Activated CD4-positive, CD25-positive, alpha-beta regulatory T cell treated with anti-CD3 and anti-CD28 coated beads, Interleukin-2, amount 50 U/mL, for 16 hours (primary cell): Measurements from ENCODE around the gene LIPF.
"Not testable (repeated sequence)": the region's sequence is repeated elsewhere in the genome, so short reads cannot be mapped to it uniquely, and the experiment has no call there.

Experiments
- DNase-seq: peaks from one replicate; pipeline ENCODE4 v3.0.0-alpha.2; 2020; ENCODE audit warnings: low read depth, low spot score

The LIPF gene

DNA sequence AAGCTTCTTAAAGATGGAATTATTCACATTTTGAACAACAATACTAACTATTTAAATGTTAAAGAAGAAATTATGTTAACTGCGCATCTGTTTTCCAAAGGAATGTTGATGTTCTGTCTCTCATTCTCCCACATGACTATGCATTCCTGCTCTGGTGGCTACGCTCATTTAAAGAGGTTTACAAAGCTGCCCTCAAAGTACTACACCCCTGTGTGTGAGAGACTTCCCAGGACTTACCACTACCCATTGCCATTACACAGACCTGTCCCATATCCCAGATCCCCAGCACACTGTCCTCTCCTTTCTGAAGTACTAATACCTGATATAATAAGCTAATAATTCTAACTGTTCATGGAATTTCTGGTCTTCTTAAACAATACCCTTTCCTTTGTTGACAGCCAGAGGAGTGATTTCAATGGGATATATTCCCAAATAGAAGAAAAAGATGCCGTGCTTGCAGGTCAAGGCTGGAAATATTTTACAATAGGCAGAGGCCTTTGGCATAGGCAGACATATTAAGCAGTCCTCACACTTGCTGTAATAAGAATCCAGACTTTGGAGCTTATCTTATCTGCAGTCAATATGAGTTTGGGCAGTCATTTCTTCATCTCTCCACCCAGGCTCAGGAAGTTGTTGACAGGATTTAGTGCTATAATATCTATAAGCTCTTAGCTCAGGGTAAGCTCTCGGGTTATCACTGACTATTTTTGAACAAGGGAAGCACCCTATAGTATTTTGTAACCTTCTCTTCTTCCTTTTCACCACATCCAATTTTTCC lies 12.2 kb downstream of the LIPF start:
- DNase-seq: no peak

DNA sequence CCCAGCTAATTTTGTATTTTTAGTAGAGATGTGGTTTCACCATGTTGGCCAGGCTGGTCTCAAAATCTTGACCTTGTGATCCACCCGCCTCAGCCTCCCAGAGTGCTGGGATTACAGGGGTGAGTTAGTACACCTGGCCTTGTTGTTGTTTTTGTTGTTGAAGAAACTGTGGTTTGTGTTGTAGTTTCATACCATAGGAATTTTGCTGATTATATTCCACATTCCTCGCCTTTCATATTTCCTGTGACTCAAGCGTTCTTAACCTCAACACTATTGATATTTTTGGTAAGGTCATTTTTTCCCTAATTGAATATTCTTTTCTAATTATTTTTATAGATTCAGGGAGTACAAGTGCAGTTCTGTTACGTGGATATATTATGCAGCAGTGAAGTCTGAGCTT lies 16.7 kb downstream of the LIPF start:
- no peak for DNase-seq

DNA sequence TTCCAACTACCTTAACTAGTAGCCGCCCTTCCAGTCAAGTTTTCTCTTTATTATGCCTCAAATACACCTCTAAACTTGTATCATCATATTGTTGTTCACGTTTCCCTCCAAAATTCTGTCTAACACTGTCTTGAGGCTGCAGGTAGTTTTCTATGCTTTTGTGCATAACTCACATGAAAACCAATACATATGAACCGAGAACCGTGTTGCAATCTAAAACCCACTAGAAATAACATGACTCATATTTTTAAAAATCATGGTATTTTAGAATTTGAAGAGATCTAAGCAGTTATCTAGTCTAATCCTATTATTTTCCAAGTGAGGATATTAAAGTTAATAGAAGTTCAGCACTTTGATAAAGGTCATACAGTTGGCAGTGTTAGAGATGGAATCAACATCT lies 18.2 kb downstream of the LIPF start:
- DNase-seq: no peak

DNA sequence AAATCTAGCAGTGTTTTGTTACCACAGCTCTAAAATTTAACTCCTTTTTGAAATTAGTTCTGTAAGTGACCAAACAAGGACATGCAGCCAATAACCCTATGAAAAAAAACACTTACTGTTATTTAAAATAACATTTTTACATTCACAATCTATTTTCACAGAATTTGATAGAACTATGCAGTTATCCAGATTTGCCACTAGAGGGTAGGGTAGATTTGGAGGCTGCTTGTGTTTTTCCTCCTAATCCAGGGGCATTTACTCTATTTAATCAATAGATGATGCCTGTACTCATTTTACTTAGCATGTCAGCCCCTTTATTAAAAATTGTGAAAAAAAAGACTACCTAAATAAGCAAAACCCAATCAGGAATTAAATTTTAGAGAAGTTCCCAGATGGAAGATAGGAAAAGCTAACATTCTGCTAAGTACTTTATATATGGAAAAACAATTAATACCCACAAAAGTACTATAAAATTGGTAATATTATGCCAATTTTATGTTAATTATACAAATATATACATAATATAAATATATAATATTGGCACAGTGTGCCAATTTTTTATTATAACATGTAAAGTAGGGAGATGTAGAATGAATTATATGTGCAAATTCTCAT lies 23.7 kb downstream of the LIPF start:
- no peak for DNase-seq

DNA sequence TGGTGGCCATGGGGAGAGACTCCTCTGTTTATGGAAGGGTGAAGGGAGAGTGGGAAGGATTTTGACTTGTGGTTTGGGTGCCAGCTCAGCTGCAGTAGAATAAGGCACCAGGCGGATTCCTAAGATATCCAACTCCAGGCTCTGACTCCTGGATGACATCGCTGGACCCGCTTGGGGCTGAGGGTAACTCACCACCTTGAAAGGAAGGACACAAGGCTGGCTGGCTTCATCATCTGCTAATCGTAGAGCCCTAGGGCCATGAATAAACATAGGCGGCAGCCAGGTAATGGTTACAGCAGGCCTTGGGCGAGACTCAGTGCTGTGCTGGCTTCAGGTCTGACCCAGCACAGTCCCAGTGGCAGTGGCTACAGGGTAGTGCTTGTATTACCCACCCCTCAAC lies 25.1 kb downstream of the LIPF start:
- no peak for DNase-seq

DNA sequence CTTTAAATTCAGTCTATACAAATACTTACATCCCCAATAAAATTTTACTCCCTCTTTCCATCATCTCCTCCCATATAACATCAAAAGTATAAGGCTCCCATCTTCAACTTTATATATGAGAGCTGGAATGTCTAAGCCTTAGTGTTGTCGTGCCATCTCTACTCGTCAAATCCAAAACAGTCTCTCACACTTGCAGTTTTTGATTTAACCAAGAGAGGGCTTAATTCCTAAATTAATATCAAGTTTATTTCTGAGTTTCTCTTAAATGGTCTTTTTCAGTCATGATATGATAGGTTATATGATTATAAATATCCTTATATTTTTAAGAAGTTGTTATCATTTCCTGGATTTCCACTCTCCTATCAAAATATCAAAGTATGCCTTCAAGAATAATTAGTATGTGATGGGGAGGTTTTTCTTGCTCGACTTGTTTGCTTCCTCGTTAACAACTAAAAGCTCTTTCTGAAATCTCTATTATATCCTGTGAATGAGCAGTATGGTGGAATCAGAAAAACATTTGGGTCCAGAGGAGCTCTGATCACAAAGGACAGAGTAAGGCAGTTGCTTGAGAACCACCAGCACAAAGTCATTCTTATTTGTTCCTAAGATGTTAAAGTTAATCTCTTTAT lies 29.3 kb downstream of the LIPF start:
- no peak for DNase-seq

DNA sequence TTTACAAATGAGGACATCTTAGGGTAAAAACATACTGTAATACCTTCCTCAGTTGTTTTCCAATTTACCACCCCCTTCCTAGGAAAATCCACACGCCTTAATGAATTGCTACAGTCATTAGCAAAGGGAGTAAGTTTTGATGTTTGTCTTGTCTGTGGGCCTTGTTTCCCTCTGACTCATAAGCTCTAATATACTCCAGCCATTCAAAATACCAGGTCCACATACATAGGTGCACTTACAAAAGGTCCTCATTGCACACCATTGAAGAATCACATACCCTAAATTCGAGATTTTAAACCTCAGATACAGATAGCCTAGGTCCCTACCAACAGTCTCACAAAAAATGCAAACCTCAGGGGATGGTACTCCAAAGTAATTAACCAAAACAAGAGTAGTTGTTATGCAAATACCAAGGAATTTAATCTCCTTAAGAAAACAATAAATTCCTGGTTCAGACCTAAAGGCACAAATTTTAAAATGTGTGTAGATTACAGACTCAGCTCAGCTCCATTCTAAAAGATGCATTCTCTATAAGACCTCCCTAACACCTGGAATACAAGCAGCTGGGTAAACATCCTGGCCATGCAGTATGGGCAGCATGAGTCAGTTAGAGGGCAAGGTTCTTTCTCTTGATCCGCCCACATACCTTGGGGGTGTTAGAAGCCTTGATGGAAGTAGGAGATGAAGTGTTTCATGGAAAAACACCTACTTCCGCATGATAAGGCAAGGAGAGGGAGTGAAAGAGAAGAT lies 38.8 kb downstream of the LIPF start:
- no peak for DNase-seq

DNA sequence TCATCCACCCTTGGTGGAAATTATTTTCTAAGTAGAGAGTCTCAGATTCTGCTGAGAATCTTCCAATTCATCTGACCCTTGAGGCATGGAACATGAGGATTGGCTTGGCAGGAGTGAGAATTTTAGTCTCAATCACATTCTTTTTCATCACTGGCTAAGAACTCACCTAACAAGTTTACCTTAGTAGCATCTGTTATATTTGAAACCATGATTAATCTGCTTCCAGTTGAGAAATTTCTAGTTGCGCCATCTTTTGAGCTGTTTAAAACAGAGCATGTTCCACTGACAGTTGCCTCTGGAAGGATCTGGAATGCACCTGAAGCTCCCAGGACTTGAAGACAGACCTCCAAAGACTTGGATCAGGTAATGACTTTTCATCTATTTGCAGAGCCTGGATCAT lies 41.7 kb downstream of the LIPF start, which contains the start of gene LIPK:
Gene LIPK (plus strand): TSS at position 292 of the 400 bp plus-strand sequence. CDS start 18,295 bp downstream, outside the sequence.
- DNase-seq: no peak

DNA sequence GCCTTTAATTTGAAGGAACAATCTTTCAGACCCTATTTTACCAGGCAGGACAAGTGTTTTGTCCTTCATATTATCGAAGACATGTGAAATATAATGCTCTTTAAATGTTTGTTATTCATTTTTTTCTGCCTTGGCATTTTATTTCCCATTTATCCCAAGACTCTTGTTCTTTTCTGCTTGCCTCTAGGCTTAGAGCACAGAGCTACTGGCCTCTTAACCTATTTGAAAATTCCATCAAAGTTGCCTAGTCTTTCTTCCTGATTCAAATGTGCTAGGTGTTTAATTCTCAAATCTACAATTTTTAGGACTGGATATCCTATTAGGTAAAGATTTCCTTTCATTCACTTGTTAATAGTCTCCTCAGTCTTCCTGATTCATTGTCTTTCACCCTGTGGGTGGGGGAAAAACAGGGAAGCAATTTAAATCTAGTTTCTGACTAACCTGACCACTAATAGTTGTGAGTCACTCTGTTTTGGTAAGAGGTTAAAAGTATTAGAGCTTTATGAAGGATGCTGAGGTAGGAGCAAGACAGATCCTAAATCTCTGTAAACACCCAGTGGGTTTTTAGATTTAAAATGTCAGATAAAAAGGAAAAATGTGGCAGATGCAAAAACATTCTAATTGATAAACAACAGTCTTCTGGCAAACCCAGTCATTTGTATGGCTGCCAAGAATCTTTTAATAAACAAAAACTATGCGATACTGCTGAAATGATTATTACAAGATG lies 43.4 kb downstream of the LIPF start:
- DNase-seq: no peak

DNA sequence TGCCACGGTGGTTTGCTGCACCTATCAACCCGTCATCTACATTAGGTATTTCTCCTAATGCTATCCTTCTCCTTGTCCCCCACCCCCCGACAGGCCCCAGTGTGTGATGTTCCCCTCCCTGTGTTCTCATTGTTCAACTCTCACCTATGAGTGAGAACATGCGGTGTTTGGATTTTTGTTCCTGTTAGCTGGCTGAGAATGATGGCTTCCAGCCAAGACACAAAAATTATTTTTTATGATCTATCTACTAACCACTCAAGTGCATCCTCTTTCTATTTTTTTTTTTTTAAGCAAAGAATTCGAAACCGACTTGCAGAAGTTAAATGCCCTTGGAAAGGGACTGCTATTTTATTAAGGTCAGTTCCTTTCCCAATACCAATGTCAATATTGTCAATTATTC lies 45.1 kb downstream of the LIPF start:
- not testable (repeated sequence) for DNase-seq

DNA sequence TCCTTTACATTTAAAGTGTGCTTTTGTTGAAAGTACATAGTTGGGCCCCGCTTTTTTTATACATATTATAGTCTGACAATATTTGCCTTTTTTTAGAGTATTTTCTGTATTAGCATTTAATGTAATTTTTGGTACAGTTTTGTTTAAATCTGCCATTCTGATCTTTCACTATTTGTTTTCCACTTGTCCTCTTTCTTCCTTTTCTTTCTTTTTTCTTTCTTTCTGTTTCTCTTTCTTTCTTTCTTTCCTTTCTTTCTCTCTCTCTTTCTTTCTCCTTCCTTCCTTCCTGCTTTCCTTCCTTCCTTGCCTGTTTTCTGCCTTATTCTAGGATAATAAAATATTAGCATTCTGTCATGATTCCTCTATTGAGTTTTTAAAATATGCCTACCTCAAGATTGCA lies 51.3 kb downstream of the LIPF start:
- no peak for DNase-seq

DNA sequence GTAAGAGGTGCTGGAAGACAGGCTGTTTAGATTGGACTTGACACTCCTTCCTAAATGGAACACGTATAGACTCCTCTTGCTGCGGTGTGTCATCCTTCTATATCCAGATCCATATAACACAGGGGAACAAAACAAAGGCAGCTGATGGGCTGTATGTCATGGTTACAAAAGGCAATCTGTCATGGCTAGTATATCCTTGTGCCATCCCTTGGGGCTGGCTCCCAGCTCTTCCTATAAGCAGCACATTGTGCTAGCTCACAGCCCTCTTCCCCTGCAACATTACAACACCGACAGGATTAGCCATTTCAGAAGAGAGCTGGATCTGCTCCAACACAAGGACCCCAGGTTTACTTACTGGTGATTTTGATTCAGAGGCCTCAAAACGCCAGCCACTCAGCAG lies 57.1 kb downstream of the LIPF start:
- DNase-seq: no peak

DNA sequence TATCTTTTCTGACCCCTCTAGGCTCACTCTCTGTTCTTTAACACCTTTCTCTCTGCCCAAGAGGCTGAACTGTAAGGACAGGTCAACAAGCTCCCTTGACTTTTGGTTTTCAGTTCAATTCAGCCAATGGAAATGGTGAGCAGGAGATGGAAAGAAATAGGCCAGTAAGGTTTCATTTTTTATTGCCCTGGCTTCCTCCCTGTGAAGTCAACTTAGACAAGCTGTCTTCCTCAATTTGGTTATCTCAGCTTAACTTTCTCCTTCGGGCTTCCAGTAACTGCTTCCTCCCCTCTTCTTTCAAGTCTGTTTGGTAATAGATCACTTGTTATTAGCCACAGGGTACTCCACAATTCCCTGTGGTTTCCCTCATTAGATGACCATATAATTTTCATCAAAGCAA lies 61.6 kb downstream of the LIPF start:
- no peak for DNase-seq

DNA sequence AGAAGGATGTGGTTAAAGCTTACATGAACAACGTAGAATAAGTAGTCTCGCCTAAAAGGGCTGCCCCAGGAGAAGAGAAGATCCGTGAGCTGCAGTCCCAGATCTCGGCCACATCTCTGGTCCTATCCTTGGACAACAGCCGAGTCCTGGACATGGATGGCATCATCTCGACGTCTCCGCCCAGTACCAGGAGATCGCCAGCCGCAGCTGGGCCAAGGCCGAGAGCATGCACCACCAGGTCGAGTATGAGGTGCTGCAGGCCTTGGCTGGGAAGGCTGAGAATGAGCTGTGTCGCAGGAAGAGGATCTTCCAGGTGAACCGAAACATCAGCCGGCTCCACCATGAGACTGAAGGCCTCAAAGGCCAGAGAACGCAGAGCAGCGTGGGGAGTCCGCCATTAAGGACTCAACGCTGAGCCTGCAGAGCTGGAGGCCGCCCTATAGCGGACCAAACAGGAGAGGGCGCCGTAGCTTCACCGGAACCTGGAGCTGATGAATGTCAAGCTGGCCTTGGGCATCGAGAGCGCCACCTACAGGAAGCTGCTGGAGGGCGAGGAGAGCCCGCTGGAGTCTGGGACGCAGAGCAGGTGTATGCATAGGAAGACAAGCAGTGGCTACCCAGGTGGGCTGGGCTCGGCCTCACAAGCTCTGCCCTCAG lies 64.0 kb downstream of the LIPF start:
- DNase-seq: no peak
